Activated CD4-positive, alpha-beta T cell treated with anti-CD3 and anti-CD28 coated beads, Interleukin-2, amount 10 ng/mL, durations not matched to agents 24 days and 14 days (primary cell): ENCODE measurements around the gene PRKX. TPM values are rescaled to one million over a fixed set of nuclear protein-coding genes. Genes with fewer than 3 reads are reported as not detected.
"Not testable (repeated sequence)": the region's sequence is repeated elsewhere in the genome, so short reads cannot be mapped to it uniquely, and the experiment has no call there.

Experiments
- DNase-seq: peaks from one replicate; pipeline ENCODE4 v3.0.0; 2022
- H3K27ac Mint-ChIP-seq: one replicate; pipeline ENCODE4 v1.8.0; 2022; ENCODE audit warnings: mild to moderate bottlenecking, mixed read lengths
- H3K27me3 Mint-ChIP-seq: one replicate; pipeline ENCODE4 v1.8.0; 2022; ENCODE audit warnings: mixed read lengths
- H3K36me3 Mint-ChIP-seq: one replicate; pipeline ENCODE4 v1.8.0; 2022; ENCODE audit warnings: low read depth, mild to moderate bottlenecking, mixed read lengths
- H3K4me1 Mint-ChIP-seq: one replicate; pipeline ENCODE4 v1.8.0; 2021; ENCODE audit warnings: mixed read lengths
- H3K4me3 Mint-ChIP-seq: one replicate; pipeline ENCODE4 v1.8.0; 2022; ENCODE audit warnings: mild to moderate bottlenecking, moderate library complexity, mixed read lengths
- H3K9me3 Mint-ChIP-seq: one replicate; pipeline ENCODE4 v1.8.0; 2021; ENCODE audit warnings: mixed read lengths
- intact Hi-C: fragments of 100-400 bp; cut with micrococcal nuclease; formaldehyde crosslinking; loops from one replicate; pipeline ENCODE4 v1.15.1; 2023
- total RNA-seq: library from RNA; stranded (reverse); gene quantifications from 2 replicates; pipeline ENCODE4 v1.2.3, GENCODE V29; 2022

PRKX gene
- total RNA-seq, 1 donor from 2014 or later = 61.3 TPM

DNA sequence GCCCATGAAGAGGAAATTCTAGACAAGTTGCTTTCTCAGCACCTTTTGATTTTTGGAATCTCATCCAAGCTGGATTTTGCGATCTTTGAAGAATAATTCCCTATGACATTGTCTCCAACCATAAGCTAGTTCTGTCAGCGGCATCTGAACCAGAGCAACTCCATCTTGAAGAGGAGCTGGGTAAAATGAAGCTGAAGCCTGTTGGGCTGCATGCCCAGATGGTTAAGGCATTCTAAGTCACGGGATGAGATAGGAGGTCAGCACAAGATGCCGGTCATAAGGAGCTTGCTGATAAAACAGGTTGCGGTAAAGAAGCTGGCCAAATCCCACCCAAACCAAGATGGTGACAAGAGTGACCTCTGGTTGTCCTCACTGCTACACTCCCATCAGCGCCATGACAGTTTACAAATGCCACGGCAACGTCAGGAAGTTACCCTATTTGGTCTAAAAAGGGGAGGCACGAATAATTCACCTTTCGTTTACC lies 12.0 kb downstream of the PRKX start:
- Mint-ChIP-seq H3K36me3 (peaks cover 38% of the 10 kb centered on the region), H3K4me1 (peaks cover 44% of the 10 kb centered on the region), H3K27ac (peak overlapping the region; percentile 77), H3K4me3 (peak overlapping the region; percentile 82)
- DNase-seq, H3K27me3 Mint-ChIP-seq, H3K9me3 Mint-ChIP-seq: not testable (repeated sequence)
- intact Hi-C loops = loop anchor here (5.0 to 10.0 kb wide), 2 partner anchors 36 to 83 kb away; no protein-coding TSS in a partner anchor

- peaks cover 50% of the 10 kb centered on the region for H3K4me1 Mint-ChIP-seq
- H3K4me3 Mint-ChIP-seq = peak overlapping the region; percentile 82
- peak overlapping the region; percentile 91 for H3K27ac Mint-ChIP-seq
- no peaks in the 10 kb centered on the region for H3K27me3 Mint-ChIP-seq
- peak; percentile 61 for DNase-seq
- intact Hi-C loops = loop anchor here (5.0 to 10.0 kb wide), 2 partner anchors 37 to 85 kb away; no protein-coding TSS in a partner anchor
- no peaks in the 10 kb centered on the region for H3K9me3 Mint-ChIP-seq
- peaks cover 42% of the 10 kb centered on the region for H3K36me3 Mint-ChIP-seq
Measured at GRCh38 chrX:3699821-3700381, 13.5 kb downstream of the PRKX start.

DNA sequence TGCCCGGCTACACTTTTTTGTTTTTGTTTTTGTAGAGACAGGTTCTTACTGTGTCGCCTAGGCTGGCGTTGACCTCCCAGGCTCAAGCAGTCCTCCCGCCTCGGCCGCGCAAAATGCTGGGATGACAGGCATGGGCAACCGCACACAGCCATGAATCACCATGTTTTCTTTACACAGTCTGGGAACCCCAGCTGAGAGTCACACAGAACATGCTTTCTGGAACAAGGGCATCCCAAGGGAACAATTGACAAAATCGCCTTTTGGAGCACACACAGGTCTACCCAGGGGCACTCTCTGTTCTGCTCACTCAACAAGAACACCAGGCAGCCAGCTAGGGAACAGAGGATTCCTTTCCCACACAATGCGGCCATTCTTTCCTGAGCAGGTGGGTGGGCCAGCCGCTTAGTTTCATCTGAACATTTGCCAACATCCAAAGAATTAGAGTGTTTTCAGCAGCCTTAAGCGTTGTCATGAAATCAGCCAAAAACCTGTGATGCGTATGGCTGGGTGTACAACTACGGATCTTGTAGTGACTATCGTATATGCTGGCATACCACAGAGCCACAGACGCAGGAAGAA lies 15.7 kb downstream of the PRKX start:
- no peak for DNase-seq
- H3K27me3 Mint-ChIP-seq = no peaks in the 10 kb centered on the region
- no peak overlapping the region for H3K27ac Mint-ChIP-seq
- H3K36me3 Mint-ChIP-seq = peaks cover 34% of the 10 kb centered on the region
- peaks cover 45% of the 10 kb centered on the region for H3K4me1 Mint-ChIP-seq
- no peak overlapping the region for H3K4me3 Mint-ChIP-seq
- intact Hi-C loops = no loop called here
- no peaks in the 10 kb centered on the region for H3K9me3 Mint-ChIP-seq

GRCh38 chrX:3697220-3697684 lies 16.2 kb downstream of the PRKX start:
- DNase-seq = no peak
- no peak overlapping the region for H3K27ac Mint-ChIP-seq
- intact Hi-C loops = no loop called here
- peaks cover 32% of the 10 kb centered on the region for H3K36me3 Mint-ChIP-seq
- H3K9me3 Mint-ChIP-seq = no peaks in the 10 kb centered on the region
- no peak overlapping the region for H3K4me3 Mint-ChIP-seq
- no peaks in the 10 kb centered on the region for H3K27me3 Mint-ChIP-seq
- H3K4me1 Mint-ChIP-seq = peaks cover 45% of the 10 kb centered on the region

DNA sequence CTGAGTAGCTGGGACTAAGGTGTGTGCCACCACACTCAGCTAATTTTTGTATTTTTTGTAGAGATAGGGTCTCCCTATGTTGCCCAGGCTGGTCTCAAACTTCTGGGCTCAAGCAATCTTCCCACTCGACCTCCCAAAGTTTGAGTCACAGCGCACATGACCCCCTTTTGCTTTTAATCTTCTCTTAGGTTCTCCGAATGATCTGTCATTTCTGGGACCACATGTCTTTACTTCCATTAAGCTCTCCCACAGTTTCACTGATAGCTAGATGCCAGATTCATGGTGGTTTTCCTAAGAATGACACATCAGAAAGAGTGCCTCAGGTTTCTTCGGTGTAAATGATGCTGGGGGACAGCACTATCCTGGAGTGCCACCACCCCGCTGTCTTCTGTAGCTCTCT lies 17.9 kb downstream of the PRKX start:
- intact Hi-C loops = no loop called here
- DNase-seq = no peak
- Mint-ChIP-seq H3K4me3 (no peak overlapping the region), H3K27me3 (no peaks in the 10 kb centered on the region), H3K27ac (peak overlapping the region; percentile 64), H3K9me3 (no peaks in the 10 kb centered on the region), H3K4me1 (peaks cover 38% of the 10 kb centered on the region), H3K36me3 (peaks cover 29% of the 10 kb centered on the region)

DNA sequence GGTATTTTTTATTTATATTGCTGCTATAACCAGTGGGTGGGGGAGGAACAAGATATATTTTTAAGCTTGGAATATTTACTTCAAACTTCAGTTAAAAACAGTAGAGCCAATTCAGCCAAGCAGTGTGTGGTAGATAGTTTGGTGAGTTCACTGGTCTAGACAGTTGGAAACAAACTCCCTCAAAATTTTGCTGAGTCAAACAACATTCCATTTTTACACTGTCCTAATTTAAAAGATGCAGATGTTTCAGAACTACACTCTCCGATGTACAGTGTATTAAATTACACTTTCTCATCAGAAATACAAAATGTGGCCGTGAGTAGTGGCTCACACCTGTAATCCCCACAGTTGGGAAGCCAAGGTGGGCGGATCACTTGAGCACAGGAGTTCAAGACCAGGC lies 23.3 kb downstream of the PRKX start:
- intact Hi-C loops = no loop called here
- Mint-ChIP-seq H3K4me3 (no peak overlapping the region), H3K4me1 (peaks cover 23% of the 10 kb centered on the region), H3K36me3 (peaks cover 16% of the 10 kb centered on the region), H3K9me3 (no peaks in the 10 kb centered on the region), H3K27ac (peak overlapping the region; percentile 53), H3K27me3 (no peaks in the 10 kb centered on the region)
- no peak for DNase-seq

DNA sequence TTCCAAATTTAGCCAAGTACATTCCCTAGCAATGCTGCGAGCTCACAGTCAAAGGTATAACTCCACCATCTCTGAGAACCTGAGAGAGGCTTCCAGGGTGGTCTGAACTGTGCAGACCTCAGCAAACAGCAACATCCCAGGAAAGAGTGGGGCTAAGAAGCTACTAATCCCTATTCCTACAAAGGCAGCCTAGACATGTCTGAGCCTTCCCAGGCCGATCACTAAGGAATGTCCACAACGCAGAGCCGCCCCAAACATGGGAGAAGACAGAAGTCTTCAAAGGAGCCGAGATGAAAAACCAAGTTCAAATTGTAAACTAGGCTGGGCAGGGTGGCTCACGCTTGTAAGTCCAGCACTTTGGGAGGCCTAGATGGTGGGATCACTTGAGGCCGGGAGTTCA lies 30.2 kb downstream of the PRKX start:
- intact Hi-C loops, H3K36me3 Mint-ChIP-seq, DNase-seq, H3K9me3 Mint-ChIP-seq, H3K27ac Mint-ChIP-seq, H3K4me3 Mint-ChIP-seq, H3K27me3 Mint-ChIP-seq: not testable (repeated sequence)
- peaks cover 18% of the 10 kb centered on the region for H3K4me1 Mint-ChIP-seq

- Mint-ChIP-seq H3K4me3 (no peak overlapping the region), H3K36me3 (peaks cover 13% of the 10 kb centered on the region)
- intact Hi-C loops = no loop called here
Measured at GRCh38 chrX:3680459-3680858, 33.0 kb downstream of the PRKX start.

GRCh38 chrX:3679669-3680068 lies 33.8 kb downstream of the PRKX start:
- no peak overlapping the region for H3K4me3 Mint-ChIP-seq
- peaks cover 16% of the 10 kb centered on the region for H3K36me3 Mint-ChIP-seq
- intact Hi-C loops = no loop called here
- no peak overlapping the region for H3K27ac Mint-ChIP-seq
- peaks cover 22% of the 10 kb centered on the region for H3K4me1 Mint-ChIP-seq
- DNase-seq = no peak
- H3K27me3 Mint-ChIP-seq = no peaks in the 10 kb centered on the region
- H3K9me3 Mint-ChIP-seq = no peaks in the 10 kb centered on the region

More at GRCh38 chrX:3680459-3680858, 33.0 kb downstream of the PRKX start:
- DNase-seq = no peak
- no peaks in the 10 kb centered on the region for H3K27me3 Mint-ChIP-seq
- no peaks in the 10 kb centered on the region for H3K9me3 Mint-ChIP-seq
- H3K27ac Mint-ChIP-seq = no peak overlapping the region
- peaks cover 24% of the 10 kb centered on the region for H3K4me1 Mint-ChIP-seq

DNA sequence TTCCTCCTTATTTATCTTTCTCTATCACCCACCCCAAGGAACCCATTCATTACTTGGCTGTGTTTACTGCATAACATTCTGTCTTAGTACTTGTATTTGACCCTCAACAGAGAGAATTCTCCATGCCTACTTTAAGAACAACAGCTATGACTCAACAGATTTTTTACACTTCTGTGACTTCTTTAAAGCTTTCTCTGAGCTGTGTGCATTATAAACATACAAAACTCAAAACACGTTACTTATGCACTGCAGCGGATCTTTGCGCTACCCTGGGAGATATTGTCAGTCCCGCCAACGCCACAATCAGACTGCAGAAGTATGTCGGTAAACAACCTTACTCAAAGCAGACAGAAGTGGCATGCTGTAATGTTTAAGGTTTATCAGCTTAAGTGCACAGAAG lies 35.1 kb downstream of the PRKX start:
- Mint-ChIP-seq H3K4me3 (no peak overlapping the region), H3K36me3 (peaks cover 25% of the 10 kb centered on the region), H3K27ac (no peak overlapping the region), H3K9me3 (no peaks in the 10 kb centered on the region), H3K4me1 (peaks cover 22% of the 10 kb centered on the region), H3K27me3 (no peaks in the 10 kb centered on the region)
- intact Hi-C loops = no loop called here
- DNase-seq = no peak

GRCh38 chrX:3674881-3675280 lies 38.6 kb downstream of the PRKX start:
- Mint-ChIP-seq H3K4me1 (peaks cover 21% of the 10 kb centered on the region), H3K4me3 (no peak overlapping the region), H3K36me3 (peaks cover 37% of the 10 kb centered on the region), H3K27ac (no peak overlapping the region), H3K27me3 (no peaks in the 10 kb centered on the region), H3K9me3 (no peaks in the 10 kb centered on the region)
- intact Hi-C loops = no loop called here
- no peak for DNase-seq

GRCh38 chrX:3669841-3670475 lies 43.5 kb downstream of the PRKX start:
- no peak overlapping the region for H3K27ac Mint-ChIP-seq
- intact Hi-C loops = no loop called here

GRCh38 chrX:3666975-3667374 lies 46.5 kb downstream of the PRKX start:
- Mint-ChIP-seq H3K9me3 (no peaks in the 10 kb centered on the region), H3K4me1 (peaks cover 11% of the 10 kb centered on the region), H3K36me3 (peaks cover 28% of the 10 kb centered on the region), H3K27me3 (no peaks in the 10 kb centered on the region), H3K27ac (no peak overlapping the region), H3K4me3 (no peak overlapping the region)
- DNase-seq = no peak
- intact Hi-C loops = no loop called here

More at GRCh38 chrX:3669841-3670475, 43.5 kb downstream of the PRKX start:
- DNase-seq = no peak
- Mint-ChIP-seq H3K36me3 (peaks cover 41% of the 10 kb centered on the region), H3K27me3 (no peaks in the 10 kb centered on the region), H3K4me1 (peaks cover 6% of the 10 kb centered on the region), H3K9me3 (no peaks in the 10 kb centered on the region), H3K4me3 (no peak overlapping the region)

- H3K9me3 Mint-ChIP-seq = no peaks in the 10 kb centered on the region
- H3K36me3 Mint-ChIP-seq = peaks cover 34% of the 10 kb centered on the region
- no peaks in the 10 kb centered on the region for H3K27me3 Mint-ChIP-seq
- no peak overlapping the region for H3K4me3 Mint-ChIP-seq
- intact Hi-C loops = no loop called here
- H3K4me1 Mint-ChIP-seq = peaks cover 17% of the 10 kb centered on the region
- no peak overlapping the region for H3K27ac Mint-ChIP-seq
- no peak for DNase-seq
Measured at GRCh38 chrX:3664921-3665320, 48.5 kb downstream of the PRKX start.
